HG02571 (cell line): ENCODE results near the gene FAM98B.

ENCODE experiments used
- ATAC-seq: cut with Tn5 transposase; IDR thresholded peaks from one replicate; pipeline ENCODE4 v1.9.1; 2021; ENCODE audit warnings: mild to moderate bottlenecking, moderate library complexity; ENCODE audit not compliant: unreplicated experiment

The FAM98B gene

DNA sequence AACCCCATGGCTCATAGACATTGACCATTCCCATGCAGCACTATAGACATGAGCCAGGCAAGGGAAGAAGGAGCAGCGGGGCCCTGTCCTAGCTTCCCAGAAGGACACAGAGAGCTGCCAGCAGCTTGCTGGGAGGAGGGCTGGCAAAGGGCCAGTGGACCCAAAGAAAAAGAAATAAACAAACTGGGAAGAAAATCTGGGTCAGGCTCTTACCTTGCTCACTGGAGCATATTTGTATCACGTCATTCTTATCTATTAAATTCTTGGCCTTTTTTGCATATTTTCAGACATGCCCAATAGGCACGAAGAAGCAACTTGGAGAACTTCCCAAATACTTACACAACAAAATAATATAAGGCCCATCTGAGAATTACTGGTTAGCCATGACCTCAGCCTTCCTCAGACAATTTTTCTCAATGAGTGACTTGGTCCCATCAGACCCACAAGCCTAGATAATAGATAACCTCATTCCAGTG is 82.3 kb downstream of the FAM98B start:
- no peak for ATAC-seq
